ENCODE results near the gene ST6GALNAC1. TPM values are rescaled to one million over a fixed set of nuclear protein-coding genes. Genes with fewer than 3 reads are reported as not detected.

Gene ST6GALNAC1
- total and polyA plus RNA-seq, 2 donors (not counting 3 experiments of a cell fraction or from before 2014, with no cell fraction given), result 0.19 to 0.55 TPM

DNA sequence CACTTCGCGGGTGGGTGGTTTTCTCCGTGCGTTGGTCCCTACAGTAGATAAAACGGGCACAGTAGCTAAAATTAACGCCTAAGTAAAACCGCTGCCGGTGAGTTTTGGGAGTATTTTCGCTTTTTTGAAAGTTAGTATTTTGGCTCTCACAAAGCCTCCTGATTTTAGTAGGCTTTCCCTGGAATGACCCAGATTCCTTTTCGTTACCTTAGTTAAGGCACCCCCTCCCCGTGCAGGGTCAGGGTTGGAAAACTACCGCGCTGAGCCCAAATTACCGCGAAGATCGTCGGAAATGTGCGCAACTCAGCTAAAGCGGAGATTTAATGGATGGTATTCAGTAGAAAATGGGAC, 28.3 kb upstream of the ST6GALNAC1 start:
- Histone ChIP-seq H2AFZ (ENCODE audit: low read depth, low read length) (peak overlapping the region; percentile 72), H3K27me3 (ENCODE audit: control insufficient read depth in 2 of 2, insufficient read depth in 2 of 2, low read length in 2 of 2) (peaks cover 0 to 2% of the 10 kb centered on the region in 2 experiments), H3K79me2 (ENCODE audit: control insufficient read depth, insufficient read depth, low read length) (no peaks in the 10 kb centered on the region), H3K36me3 (ENCODE audit: control insufficient read depth in 2 of 2, extremely low read depth in 1 of 2, insufficient read depth in 2 of 2, low read length in 2 of 2) (no peaks in the 10 kb centered on the region), H3K4me3 (replicated peaks in 1 of 3; ENCODE audit: insufficient read depth in 1 of 3, low read depth in 1 of 3, low read length in 3 of 3) (peak overlapping the region; percentile 45 to 89 (median 47)), H3K4me2 (ENCODE audit: insufficient read depth, low read length) (peak overlapping the region; percentile 83), H3K4me1 (ENCODE audit: control insufficient read depth, extremely low read depth, insufficient read depth, low read length) (peaks cover 11% of the 10 kb centered on the region), H3K9ac (replicated peaks; ENCODE audit: extremely low read depth, insufficient read depth, low read length) (peak overlapping the region; percentile 67), H3K9me3 (replicated peaks; ENCODE audit: control insufficient read depth, insufficient read depth, low read length) (no peaks in the 10 kb centered on the region), H3K9me1 (replicated peaks; ENCODE audit: control insufficient read depth, extremely low read depth, insufficient read depth, low read length) (no peaks in the 10 kb centered on the region), H4K20me1 (replicated peaks; ENCODE audit: control insufficient read depth, extremely low read depth, insufficient read depth, low read length) (no peaks in the 10 kb centered on the region), H3K27ac (ENCODE audit: insufficient read depth, low read depth, low read length) (peak overlapping the region; percentile 10)
- DNase-seq (ENCODE audit: low read depth, low spot score) (no peak), FAIRE-seq (no peak)
- CTCF ChIA-PET, result interaction anchor here (0.8 to 3.0 kb wide), 7 partner anchors 10 to 149 kb away, joined by 3 to 30 read pairs (median 4); no protein-coding TSS in a partner anchor
- POLR2A ChIA-PET, result interaction anchor here (0.6 to 1.8 kb wide), 4 partner anchors 66 to 153 kb away, joined by 3 to 7 read pairs (median 6); partner anchors contain the start of genes MFSD11 and SRSF2
- BruUV-seq (replicated peaks), result no TSS peak
- intact Hi-C loops (cut with micrococcal nuclease) (no loop called here), dilution Hi-C loops (cut with MboI; ENCODE audit: extremely low pct_ligation_motif_present, low sequenced_read_pairs) (no loop called here)
- no peak for TF ChIP-seq GATA2 (IDR thresholded peaks at IDR 0.05; ENCODE audit: insufficient read depth, insufficient read length, low read depth, low read length)
- peak; percentile 92 for TF ChIP-seq POLR2A (IDR thresholded peaks at IDR 0.05; ENCODE audit: low read depth, low read length)
- no peak for TF ChIP-seq CTCF (IDR thresholded peaks at IDR 0.05; ENCODE audit: extremely low read depth in 1 of 2, insufficient read depth in 1 of 2, low read depth in 1 of 2, low read length in 2 of 2)

GRCh38 chr17:76671123-76671911, 27.8 kb upstream of the ST6GALNAC1 start:
- BruUV-seq (replicated peaks), result TSS peak; percentile 10
- dilution Hi-C loops (cut with MboI; ENCODE audit: extremely low pct_ligation_motif_present, low sequenced_read_pairs), result no loop called here
- intact Hi-C loops (cut with micrococcal nuclease), result no loop called here

More at GRCh38 chr17:76671123-76671911, 27.8 kb upstream of the ST6GALNAC1 start:
- TF ChIP-seq POLR2AphosphoS5 (IDR thresholded peaks at IDR 0.05; ENCODE audit: insufficient read depth, low read depth, low read length), result peak; percentile 61
- TF ChIP-seq GATA2 (IDR thresholded peaks at IDR 0.05; ENCODE audit: insufficient read depth, insufficient read length, low read depth, low read length), result no peak
- no peak for TF ChIP-seq FOS (IDR thresholded peaks at IDR 0.05; ENCODE audit: borderline replicate concordance, insufficient read depth, low read length)
- TF ChIP-seq CTCF (IDR thresholded peaks at IDR 0.05; ENCODE audit: extremely low read depth in 1 of 2, insufficient read depth in 1 of 2, low read depth in 1 of 2, low read length in 2 of 2), result no peak
- TF ChIP-seq POLR2A (IDR thresholded peaks at IDR 0.05; ENCODE audit: low read depth, low read length), result peak; percentile 67
- TF ChIP-seq MYC (IDR thresholded peaks at IDR 0.05; ENCODE audit: low read depth, low read length), result no peak
- Histone ChIP-seq H3K9me1 (replicated peaks; ENCODE audit: control insufficient read depth, extremely low read depth, insufficient read depth, low read length) (no peaks in the 10 kb centered on the region), H3K4me1 (ENCODE audit: control insufficient read depth, extremely low read depth, insufficient read depth, low read length) (peaks cover 11% of the 10 kb centered on the region), H4K20me1 (replicated peaks; ENCODE audit: control insufficient read depth, extremely low read depth, insufficient read depth, low read length) (no peaks in the 10 kb centered on the region), H3K79me2 (ENCODE audit: control insufficient read depth, insufficient read depth, low read length) (no peaks in the 10 kb centered on the region), H3K4me3 (replicated peaks in 1 of 3; ENCODE audit: insufficient read depth in 1 of 3, low read depth in 1 of 3, low read length in 3 of 3) (peak overlapping the region in 2 of 3 experiments; percentile 19 to 89), H3K4me2 (ENCODE audit: insufficient read depth, low read length) (peak overlapping the region; percentile 68), H3K27me3 (ENCODE audit: control insufficient read depth in 2 of 2, insufficient read depth in 2 of 2, low read length in 2 of 2) (peaks cover 0 to 5% of the 10 kb centered on the region in 2 experiments), H2AFZ (ENCODE audit: low read depth, low read length) (peak overlapping the region; percentile 97), H3K27ac (ENCODE audit: insufficient read depth, low read depth, low read length) (peak overlapping the region; percentile 51), H3K36me3 (ENCODE audit: control insufficient read depth in 2 of 2, extremely low read depth in 1 of 2, insufficient read depth in 2 of 2, low read length in 2 of 2) (no peaks in the 10 kb centered on the region), H3K9ac (replicated peaks; ENCODE audit: extremely low read depth, insufficient read depth, low read length) (peak overlapping the region; percentile 67), H3K9me3 (replicated peaks; ENCODE audit: control insufficient read depth, insufficient read depth, low read length) (no peaks in the 10 kb centered on the region)
- POLR2A ChIA-PET, result interaction anchor here (0.6 to 1.8 kb wide), 5 partner anchors 11 to 153 kb away, joined by 3 to 7 read pairs (median 5); partner anchors contain the start of genes MFSD11 and SRSF2
- CTCF ChIA-PET, result interaction anchor here (0.8 to 3.0 kb wide), 7 partner anchors 11 to 149 kb away, joined by 3 to 30 read pairs (median 4); no protein-coding TSS in a partner anchor
- DNase-seq (ENCODE audit: low read depth, low spot score) (peak; percentile 100), FAIRE-seq (peak; percentile 99)

All from endothelial cell of umbilical vein (primary cell).